ENCODE results near the gene NOD2. TPM values are rescaled to one million over a fixed set of nuclear protein-coding genes. Genes with fewer than 3 reads are reported as not detected.
A peak's percentile ranks its signal among the peaks of the same experiment; 100 is the strongest.

The NOD2 gene
- total RNA-seq, 1 experiment from 2014 or later: 0.70 TPM

DNA sequence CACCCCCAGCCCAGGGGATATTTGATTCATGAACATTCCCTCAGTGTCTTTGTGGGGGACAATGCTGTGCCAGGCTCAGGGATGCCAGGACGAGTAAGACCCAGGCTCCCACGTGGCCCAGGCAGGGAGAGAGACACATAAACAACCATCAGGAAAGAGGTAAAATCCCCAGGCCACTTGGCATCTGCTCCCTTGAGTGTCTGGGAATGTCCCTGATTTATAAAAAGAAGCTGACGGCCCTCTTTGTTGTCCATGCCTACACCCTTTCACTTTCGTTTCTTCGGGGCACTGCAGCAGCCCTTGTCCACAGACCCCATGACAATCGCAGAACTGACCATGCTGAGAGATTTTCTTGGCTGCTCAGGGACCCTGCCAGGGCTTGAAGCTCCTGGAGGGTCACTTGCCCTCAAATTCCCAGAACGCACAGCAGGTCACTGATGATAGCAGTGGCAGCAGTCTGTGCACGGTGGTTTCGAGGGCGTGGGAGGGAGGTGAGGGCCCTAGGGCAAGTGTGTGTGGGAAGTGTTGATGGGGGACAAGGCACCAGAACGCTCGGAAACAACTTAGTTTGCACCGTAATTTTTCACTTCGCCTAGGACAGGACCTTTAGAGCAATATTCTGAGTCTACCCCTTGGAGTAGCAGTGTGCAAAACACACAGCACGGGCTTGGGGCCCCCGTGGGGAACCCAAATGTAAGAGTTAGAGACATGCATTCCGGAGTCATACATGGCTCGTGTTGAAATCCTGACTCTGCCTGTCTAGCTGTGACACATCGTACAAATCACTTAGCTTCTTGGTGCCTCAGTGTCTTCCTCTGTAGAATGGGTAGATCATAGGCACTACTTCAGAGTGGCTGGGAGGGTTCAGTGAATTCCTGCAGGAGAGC, 4.7 kb downstream of the NOD2 start:
- H3K4me2 ChIP-seq: no peak overlapping the region
- H3K27ac ChIP-seq: no peak overlapping the region

DNA sequence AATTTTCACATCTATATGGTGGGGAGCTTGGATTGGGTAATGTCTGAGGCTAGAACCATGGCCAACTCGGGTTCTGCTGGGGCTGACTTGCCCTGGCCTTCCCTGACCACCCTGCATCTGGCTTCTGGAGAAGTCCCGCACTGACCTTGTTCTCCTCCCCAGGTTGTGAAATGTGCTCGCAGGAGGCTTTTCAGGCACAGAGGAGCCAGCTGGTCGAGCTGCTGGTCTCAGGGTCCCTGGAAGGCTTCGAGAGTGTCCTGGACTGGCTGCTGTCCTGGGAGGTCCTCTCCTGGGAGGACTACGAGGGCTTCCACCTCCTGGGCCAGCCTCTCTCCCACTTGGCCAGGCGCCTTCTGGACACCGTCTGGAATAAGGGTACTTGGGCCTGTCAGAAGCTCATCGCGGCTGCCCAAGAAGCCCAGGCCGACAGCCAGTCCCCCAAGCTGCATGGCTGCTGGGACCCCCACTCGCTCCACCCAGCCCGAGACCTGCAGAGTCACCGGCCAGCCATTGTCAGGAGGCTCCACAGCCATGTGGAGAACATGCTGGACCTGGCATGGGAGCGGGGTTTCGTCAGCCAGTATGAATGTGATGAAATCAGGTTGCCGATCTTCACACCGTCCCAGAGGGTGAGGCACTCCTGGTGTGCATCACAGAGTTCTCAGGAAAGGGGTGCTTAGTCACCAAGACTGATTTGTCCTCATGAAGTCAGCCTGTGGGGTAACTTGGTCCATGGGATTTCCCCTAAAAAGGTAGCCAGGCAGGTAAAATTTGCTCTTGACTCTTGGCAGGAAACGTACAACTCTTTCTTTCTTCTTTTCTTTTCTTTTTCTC, 6.1 kb downstream of the NOD2 start:
- peaks cover 21% of the 10 kb centered on the region for H3K4me1 ChIP-seq (replicated peaks; ENCODE audit: insufficient read depth)
- H3K27me3 ChIP-seq (ENCODE audit: insufficient read depth, low read depth): no peaks in the 10 kb centered on the region
- POLR2A ChIA-PET (ENCODE audit: unreplicated experiment): no interaction called here
- no peaks in the 10 kb centered on the region for H3K36me3 ChIP-seq (ENCODE audit: low read depth)
- intact Hi-C loops (cut with micrococcal nuclease; ENCODE audit: unreplicated experiment): no loop called here
- H4K20me1 ChIP-seq (ENCODE audit: insufficient read depth): no peaks in the 10 kb centered on the region
- H2AFZ ChIP-seq: peak overlapping the region; percentile 56; the same call in 1 of the 2 replicates
- H3K9me3 ChIP-seq (ENCODE audit: insufficient read depth, low read depth): peaks cover 9% of the 10 kb centered on the region
- no TSS peak for BruUV-seq (replicated peaks)
- no peak overlapping the region; the same call in 1 of the 2 replicates for H3K4me2 ChIP-seq
- no peaks in the 10 kb centered on the region for H3K9me2 ChIP-seq (ENCODE audit: insufficient read depth)
- no peaks in the 10 kb centered on the region; the same call in 1 of the 2 replicates for H3F3A ChIP-seq (ENCODE audit: insufficient read depth, low read depth)
- DNase-seq: peak in 1 of 2 experiments; percentile 84
- CTCF ChIA-PET: no interaction called here
- H3K79me2 ChIP-seq (ENCODE audit: low read depth): no peaks in the 10 kb centered on the region
- TF ChIP-seq EZH2 (IDR thresholded peaks at IDR 0.05; ENCODE audit: low read depth): no peak
- TF ChIP-seq, protein P1, sequence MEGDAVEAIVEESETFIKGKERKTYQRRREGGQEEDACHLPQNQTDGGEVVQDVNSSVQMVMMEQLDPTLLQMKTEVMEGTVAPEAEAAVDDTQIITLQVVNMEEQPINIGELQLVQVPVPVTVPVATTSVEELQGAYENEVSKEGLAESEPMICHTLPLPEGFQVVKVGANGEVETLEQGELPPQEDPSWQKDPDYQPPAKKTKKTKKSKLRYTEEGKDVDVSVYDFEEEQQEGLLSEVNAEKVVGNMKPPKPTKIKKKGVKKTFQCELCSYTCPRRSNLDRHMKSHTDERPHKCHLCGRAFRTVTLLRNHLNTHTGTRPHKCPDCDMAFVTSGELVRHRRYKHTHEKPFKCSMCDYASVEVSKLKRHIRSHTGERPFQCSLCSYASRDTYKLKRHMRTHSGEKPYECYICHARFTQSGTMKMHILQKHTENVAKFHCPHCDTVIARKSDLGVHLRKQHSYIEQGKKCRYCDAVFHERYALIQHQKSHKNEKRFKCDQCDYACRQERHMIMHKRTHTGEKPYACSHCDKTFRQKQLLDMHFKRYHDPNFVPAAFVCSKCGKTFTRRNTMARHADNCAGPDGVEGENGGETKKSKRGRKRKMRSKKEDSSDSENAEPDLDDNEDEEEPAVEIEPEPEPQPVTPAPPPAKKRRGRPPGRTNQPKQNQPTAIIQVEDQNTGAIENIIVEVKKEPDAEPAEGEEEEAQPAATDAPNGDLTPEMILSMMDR (conservative IDR thresholded peaks at IDR 0.05): no peak
- no peak overlapping the region for H3K4me3 ChIP-seq
- peak overlapping the region; percentile 63 for H3K27ac ChIP-seq

More for the DNA sequence above, 4.7 kb downstream of the NOD2 start:
- Histone ChIP-seq H3K9me3 (ENCODE audit: insufficient read depth, low read depth) (no peaks in the 10 kb centered on the region), H3K4me3 (no peak overlapping the region), H3K27me3 (ENCODE audit: insufficient read depth, low read depth) (no peaks in the 10 kb centered on the region), H3K9me2 (ENCODE audit: insufficient read depth) (no peaks in the 10 kb centered on the region), H4K20me1 (ENCODE audit: insufficient read depth) (no peaks in the 10 kb centered on the region), H3K36me3 (ENCODE audit: low read depth) (no peaks in the 10 kb centered on the region), H3F3A (ENCODE audit: insufficient read depth, low read depth) (no peaks in the 10 kb centered on the region; the same call in 1 of the 2 replicates), H2AFZ (no peak overlapping the region), H3K4me1 (replicated peaks; ENCODE audit: insufficient read depth) (peaks cover 21% of the 10 kb centered on the region), H3K79me2 (ENCODE audit: low read depth) (no peaks in the 10 kb centered on the region)
- no peak for DNase-seq
- intact Hi-C loops (cut with micrococcal nuclease; ENCODE audit: unreplicated experiment): no loop called here
- ChIA-PET POLR2A (ENCODE audit: unreplicated experiment) (no interaction called here), CTCF (no interaction called here)
- no peak for TF ChIP-seq EZH2 (IDR thresholded peaks at IDR 0.05; ENCODE audit: low read depth)
- TF ChIP-seq, protein P1 (conservative IDR thresholded peaks at IDR 0.05): no peak
- BruUV-seq (replicated peaks): no TSS peak

DNA sequence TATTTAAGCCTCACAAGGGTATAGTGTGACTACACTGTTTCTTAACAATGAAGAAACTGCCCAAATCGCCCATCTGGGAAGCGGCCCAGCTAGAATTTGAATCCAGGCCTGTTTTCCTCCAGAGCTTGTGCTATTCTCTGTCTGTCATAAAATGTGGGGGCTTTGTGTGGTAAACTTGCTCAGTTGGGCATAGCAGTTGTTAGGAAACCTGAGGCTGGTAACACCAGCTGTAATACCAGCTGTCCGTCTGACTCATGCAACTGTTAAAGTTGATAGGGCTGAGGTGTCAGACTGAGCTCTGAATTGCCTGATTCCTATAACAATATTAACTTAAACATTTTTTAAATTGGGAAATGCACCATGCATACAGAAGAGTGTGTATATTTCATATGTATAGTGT, 9.3 kb downstream of the NOD2 start:
- Histone ChIP-seq H3K9me2 (ENCODE audit: insufficient read depth) (no peaks in the 10 kb centered on the region), H3K27ac (no peak overlapping the region), H3K4me2 (no peak overlapping the region), H3K4me3 (no peak overlapping the region), H3K36me3 (ENCODE audit: low read depth) (no peaks in the 10 kb centered on the region), H3K4me1 (replicated peaks; ENCODE audit: insufficient read depth) (peaks cover 30% of the 10 kb centered on the region), H3K79me2 (ENCODE audit: low read depth) (no peaks in the 10 kb centered on the region), H3K27me3 (ENCODE audit: insufficient read depth, low read depth) (no peaks in the 10 kb centered on the region), H3F3A (ENCODE audit: insufficient read depth, low read depth) (peaks cover 20% of the 10 kb centered on the region), H3K9me3 (ENCODE audit: insufficient read depth, low read depth) (peaks cover 15% of the 10 kb centered on the region), H4K20me1 (ENCODE audit: insufficient read depth) (no peaks in the 10 kb centered on the region), H2AFZ (no peak overlapping the region)
- no TSS peak for BruUV-seq (replicated peaks)
- no peak for TF ChIP-seq EZH2 (IDR thresholded peaks at IDR 0.05; ENCODE audit: low read depth)
- TF ChIP-seq, protein P1 (conservative IDR thresholded peaks at IDR 0.05): no peak
- DNase-seq: no peak
- ChIA-PET CTCF (no interaction called here), POLR2A (ENCODE audit: unreplicated experiment) (interaction anchor here (0.6 kb wide), 1 partner anchor 37 kb away, joined by 3 read pairs; no protein-coding TSS in a partner anchor)
- intact Hi-C loops (cut with micrococcal nuclease; ENCODE audit: unreplicated experiment): no loop called here
